ENCODE results near the gene ZNF273. TPM values are rescaled to one million over a fixed set of nuclear protein-coding genes. Genes with fewer than 3 reads are reported as not detected.
"Not testable (repeated sequence)": the region's sequence is repeated elsewhere in the genome, so short reads cannot be mapped to it uniquely, and the experiment has no call there.

The ZNF273 gene
- total RNA-seq, 4 donors from 2014 or later = 3.0 to 19.8 (median 13.2) TPM

DNA sequence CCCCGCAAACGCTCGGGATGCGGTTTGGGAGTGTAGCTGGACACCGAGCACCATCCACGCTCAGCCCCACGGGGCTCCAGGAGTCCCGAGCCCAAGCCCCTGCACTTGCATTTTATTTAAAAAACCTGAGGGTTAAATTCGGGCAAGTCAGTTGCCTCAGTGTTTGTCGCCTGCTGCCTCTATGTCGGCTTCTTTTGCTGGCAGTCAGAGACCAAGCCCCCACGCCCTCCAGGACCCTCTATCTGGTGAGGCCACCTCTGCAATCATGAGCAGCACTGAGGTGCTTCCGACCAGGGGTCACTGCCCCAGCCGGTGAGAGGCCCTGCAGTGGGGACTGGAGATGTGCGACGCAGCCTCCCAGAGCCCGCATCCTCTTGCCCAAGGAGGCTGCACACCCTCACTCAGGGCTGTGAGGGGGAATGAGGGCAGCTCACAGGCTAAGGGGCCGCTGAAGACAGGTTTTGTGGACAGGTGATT lies 13.3 kb upstream of the ZNF273 start:
- H3K27ac ChIP-seq = no peak overlapping the region
- no peak for TF ChIP-seq POLR2A (IDR thresholded peaks at IDR 0.05)
- no peak for TF ChIP-seq EP300 (IDR thresholded peaks at IDR 0.05)
- TF ChIP-seq, protein P1, sequence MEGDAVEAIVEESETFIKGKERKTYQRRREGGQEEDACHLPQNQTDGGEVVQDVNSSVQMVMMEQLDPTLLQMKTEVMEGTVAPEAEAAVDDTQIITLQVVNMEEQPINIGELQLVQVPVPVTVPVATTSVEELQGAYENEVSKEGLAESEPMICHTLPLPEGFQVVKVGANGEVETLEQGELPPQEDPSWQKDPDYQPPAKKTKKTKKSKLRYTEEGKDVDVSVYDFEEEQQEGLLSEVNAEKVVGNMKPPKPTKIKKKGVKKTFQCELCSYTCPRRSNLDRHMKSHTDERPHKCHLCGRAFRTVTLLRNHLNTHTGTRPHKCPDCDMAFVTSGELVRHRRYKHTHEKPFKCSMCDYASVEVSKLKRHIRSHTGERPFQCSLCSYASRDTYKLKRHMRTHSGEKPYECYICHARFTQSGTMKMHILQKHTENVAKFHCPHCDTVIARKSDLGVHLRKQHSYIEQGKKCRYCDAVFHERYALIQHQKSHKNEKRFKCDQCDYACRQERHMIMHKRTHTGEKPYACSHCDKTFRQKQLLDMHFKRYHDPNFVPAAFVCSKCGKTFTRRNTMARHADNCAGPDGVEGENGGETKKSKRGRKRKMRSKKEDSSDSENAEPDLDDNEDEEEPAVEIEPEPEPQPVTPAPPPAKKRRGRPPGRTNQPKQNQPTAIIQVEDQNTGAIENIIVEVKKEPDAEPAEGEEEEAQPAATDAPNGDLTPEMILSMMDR (IDR thresholded peaks at IDR 0.05) = no peak
- no peaks in the 10 kb centered on the region for H3K36me3 ChIP-seq
- H3K4me1 ChIP-seq = peaks cover 0 to 35% (median 11%) of the 10 kb centered on the region in 4 donors
- no peak for DNase-seq (ENCODE audit: low spot score in 2 of 2)
- WGBS, 2 donors = 31 to 49% methylated on average over 16 to 18 of the region's 18 CpGs
- peaks cover 0 to 25% of the 10 kb centered on the region in 2 donors for H3K27me3 ChIP-seq
- H3K4me3 ChIP-seq = peak overlapping the region in 3 of 4 donors; percentile 36 to 56 (median 54)
- H3K9me3 ChIP-seq = no peaks in the 10 kb centered on the region

GRCh38 chr7:64890273-64890672 lies 12.8 kb upstream of the ZNF273 start:
- DNase-seq (ENCODE audit: low spot score in 2 of 2); H3K4me3 ChIP-seq; H3K9me3 ChIP-seq; H3K36me3 ChIP-seq; H3K27ac ChIP-seq: not testable (repeated sequence)
- 60 to 82% methylated on average over 1 to 2 of the region's 3 CpGs for WGBS, 2 donors
- Histone ChIP-seq H3K27me3 (peaks cover 0 to 25% of the 10 kb centered on the region in 2 donors), H3K4me1 (peaks cover 0 to 35% (median 11%) of the 10 kb centered on the region in 4 donors)

DNA sequence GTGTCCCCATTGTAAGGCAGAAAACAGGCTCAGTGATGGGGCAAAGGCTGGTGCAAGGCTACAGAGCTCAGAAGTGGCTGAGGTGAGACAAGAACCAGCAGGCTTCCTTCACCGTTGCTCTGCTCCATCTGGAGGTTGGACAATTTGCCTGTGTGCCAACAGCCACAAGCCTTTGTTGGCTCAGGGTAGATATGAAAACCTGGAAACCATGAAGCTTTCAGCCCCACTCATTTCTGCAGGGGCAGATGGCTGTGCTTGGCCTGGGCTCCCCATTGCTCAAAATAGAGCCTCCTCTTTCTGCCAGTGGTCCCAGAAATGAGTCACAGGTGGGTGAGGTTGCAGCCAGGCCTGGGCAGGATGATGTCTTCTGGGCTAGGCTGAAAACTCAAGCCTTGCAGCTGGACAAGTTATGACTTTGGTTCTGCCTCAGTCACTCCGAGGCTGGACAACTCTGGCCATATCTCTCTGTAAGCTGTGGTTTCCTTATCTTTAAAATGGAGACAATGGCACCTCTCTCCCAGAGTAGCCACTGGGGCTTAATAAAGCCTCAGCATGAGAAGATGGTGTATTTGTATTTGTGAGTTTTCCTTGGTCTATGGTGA lies 12.2 kb upstream of the ZNF273 start:
- Histone ChIP-seq H3K27me3 (peaks cover 0 to 25% of the 10 kb centered on the region in 2 donors), H3K4me3 (no peak overlapping the region), H3K27ac (no peak overlapping the region), H3K4me1 (peaks cover 0 to 35% (median 11%) of the 10 kb centered on the region in 4 donors), H3K9me3 (no peaks in the 10 kb centered on the region), H3K36me3 (no peaks in the 10 kb centered on the region)
- TF ChIP-seq EP300 (IDR thresholded peaks at IDR 0.05) = no peak
- TF ChIP-seq, protein P1 (IDR thresholded peaks at IDR 0.05) = no peak
- no peak for TF ChIP-seq POLR2A (IDR thresholded peaks at IDR 0.05)
- WGBS, 2 donors = 33 to 61% methylated on average over 2 of the region's 2 CpGs
- DNase-seq (ENCODE audit: low spot score in 2 of 2) = no peak

GRCh38 chr7:64891363-64892081 lies 11.6 kb upstream of the ZNF273 start:
- not testable (repeated sequence) for H3K27ac ChIP-seq; H3K9me3 ChIP-seq; H3K4me3 ChIP-seq; DNase-seq (ENCODE audit: low spot score in 2 of 2); H3K36me3 ChIP-seq
- peaks cover 0 to 25% of the 10 kb centered on the region in 2 donors for H3K27me3 ChIP-seq
- H3K4me1 ChIP-seq = peaks cover 0 to 35% (median 11%) of the 10 kb centered on the region in 4 donors
- 16 to 20% methylated on average over 1 of the region's 1 CpG for WGBS, 2 donors

- Histone ChIP-seq H3K4me1 (peaks cover 0 to 35% (median 11%) of the 10 kb centered on the region in 4 donors), H3K27me3 (peaks cover 0 to 25% of the 10 kb centered on the region in 2 donors), H3K4me3 (no peak overlapping the region), H3K27ac (no peak overlapping the region), H3K36me3 (no peaks in the 10 kb centered on the region), H3K9me3 (no peaks in the 10 kb centered on the region)
- TF ChIP-seq EP300 (IDR thresholded peaks at IDR 0.05) (no peak), POLR2A (IDR thresholded peaks at IDR 0.05) (no peak)
- TF ChIP-seq, protein P1 (IDR thresholded peaks at IDR 0.05) = no peak
- no peak for DNase-seq (ENCODE audit: low spot score in 2 of 2)
Measured at GRCh38 chr7:64892116-64892515, 11.0 kb upstream of the ZNF273 start.

GRCh38 chr7:64892666-64893309 lies 10.3 kb upstream of the ZNF273 start:
- WGBS, 2 donors = 81 to 89% methylated on average over 5 of the region's 5 CpGs
- peaks cover 0 to 24% of the 10 kb centered on the region in 2 donors for H3K27me3 ChIP-seq
- no peak overlapping the region for H3K4me3 ChIP-seq
- TF ChIP-seq EP300 (IDR thresholded peaks at IDR 0.05) (no peak), POLR2A (IDR thresholded peaks at IDR 0.05) (no peak)
- TF ChIP-seq, protein P1 (IDR thresholded peaks at IDR 0.05) = no peak
- H3K36me3 ChIP-seq = no peaks in the 10 kb centered on the region
- peaks cover 0 to 33% (median 11%) of the 10 kb centered on the region in 4 donors for H3K4me1 ChIP-seq
- no peak overlapping the region for H3K27ac ChIP-seq
- no peaks in the 10 kb centered on the region for H3K9me3 ChIP-seq
- DNase-seq (ENCODE audit: low spot score in 2 of 2) = no peak
